M059J (cell line): ENCODE results near the gene NUCB1. TPM values are rescaled to one million over a fixed set of nuclear protein-coding genes. Genes with fewer than 3 reads are reported as not detected.
A peak's percentile ranks its signal among the peaks of the same experiment; 100 is the strongest.
"Not testable (repeated sequence)": the region's sequence is repeated elsewhere in the genome, so short reads cannot be mapped to it uniquely, and the experiment has no call there.

Experiments
- DNase-seq: peaks from one replicate; pipeline ENCODE4 v3.0.0-alpha.2; 2012; ENCODE audit warnings: low read depth
- total RNA-seq: library from RNA; depleted of rRNA; stranded (reverse); fragments of >200 nt; shearing (Covaris generic); gene quantifications from 2 replicates; pipeline ENCODE4 v1.2.3, GENCODE V29; 2014; rRNA removed

Gene NUCB1
- total RNA-seq = 236 and 301 TPM in 2 replicates

DNA sequence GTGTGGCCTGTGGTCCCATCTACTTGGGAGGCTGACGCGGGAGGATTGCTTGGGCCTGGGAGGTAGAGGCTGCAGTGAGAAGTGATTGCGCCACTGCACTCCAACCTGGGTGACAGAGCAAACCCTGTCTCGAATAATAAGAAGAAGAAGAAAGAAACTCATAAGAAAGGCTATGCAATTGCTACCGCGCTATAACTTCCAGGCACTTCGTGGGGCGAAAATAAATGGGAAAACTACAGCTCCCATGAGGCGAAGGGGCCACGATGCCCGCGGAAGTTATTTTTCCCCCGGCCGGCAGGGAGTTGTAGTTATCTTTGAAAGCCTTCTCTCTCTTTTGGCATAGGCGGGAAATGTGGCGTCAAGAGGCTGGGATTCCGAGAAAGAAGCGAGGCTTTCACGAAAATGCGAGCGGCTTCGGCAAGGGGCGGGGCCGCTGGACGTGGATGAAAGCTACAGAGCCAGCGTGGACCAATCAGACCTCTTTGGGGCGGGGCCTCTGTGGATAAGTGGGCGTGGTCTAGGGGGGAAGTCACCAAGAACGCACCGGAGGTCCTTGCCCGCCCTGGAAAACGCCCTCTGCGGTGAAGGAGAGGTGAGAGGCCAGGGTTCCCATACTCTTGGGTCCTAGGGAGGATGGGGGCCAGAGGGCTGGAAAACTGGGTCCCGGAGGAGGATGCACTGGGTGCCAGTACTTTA lies at the start of gene NUCB1:
NUCB1 (plus strand) TSS at position 532 of the 696 bp plus-strand sequence. CDS start 485 bp downstream, outside the sequence.
- DNase-seq = peak; percentile 99

DNA sequence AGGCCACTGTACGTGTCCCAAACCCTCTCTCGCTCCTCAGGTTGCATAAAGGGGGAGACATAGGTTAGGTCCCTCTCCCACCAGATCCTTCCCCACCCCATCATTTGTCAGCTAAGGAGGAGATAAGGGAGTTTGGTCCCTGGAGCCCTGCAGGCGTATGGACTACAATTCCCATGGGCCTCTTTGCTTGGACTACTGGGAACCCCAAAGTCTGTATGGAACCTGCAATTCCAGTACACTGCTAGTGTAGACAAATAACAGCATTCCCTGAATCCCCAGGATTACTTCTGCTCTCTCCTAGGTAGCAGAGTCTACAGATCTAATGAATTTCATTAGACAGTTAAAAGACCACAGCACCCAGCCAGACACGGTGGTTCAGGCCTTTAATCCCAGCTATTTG lies 47.8 kb upstream of the NUCB1 start:
- no peak for DNase-seq

DNA sequence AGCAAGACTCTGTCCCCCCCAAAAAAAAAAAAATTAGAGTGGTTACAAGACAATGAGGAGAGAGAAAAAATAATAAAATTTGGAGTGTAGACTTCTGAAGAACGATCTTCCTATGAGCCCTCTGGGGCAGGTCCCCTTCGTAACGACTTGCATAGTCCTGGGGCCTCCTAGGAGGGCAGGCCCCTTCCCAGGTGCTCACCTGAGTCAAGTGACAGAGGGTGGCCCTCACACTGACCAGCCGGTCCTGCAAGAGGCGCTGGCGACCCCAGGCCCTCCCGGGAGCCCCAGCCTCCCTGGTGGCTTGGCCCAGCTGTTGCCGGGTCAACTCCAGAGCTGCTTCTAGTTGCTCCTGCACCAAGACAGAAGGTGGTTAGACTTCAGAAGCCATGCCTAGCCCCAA lies 46.6 kb upstream of the NUCB1 start:
- DNase-seq = no peak

DNA sequence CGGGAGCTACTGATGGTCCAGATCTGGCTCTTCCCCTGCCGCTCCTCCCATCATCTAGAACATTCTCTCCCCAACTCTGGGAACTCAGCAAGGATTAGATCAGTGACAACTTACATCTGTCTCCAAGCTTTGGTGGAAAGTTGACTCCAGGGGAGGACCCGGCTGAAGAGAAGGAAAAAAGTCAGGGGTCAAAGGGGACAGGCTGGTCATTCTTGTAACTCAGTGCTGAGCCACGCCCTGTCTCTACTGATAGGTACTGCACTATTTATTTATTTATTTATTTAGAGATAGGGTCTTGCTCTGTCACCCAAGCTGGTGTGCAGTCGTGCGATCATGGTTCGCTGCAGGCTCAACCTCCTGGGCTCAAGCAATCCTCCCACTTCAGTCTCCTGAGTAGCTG lies 46.0 kb upstream of the NUCB1 start:
- DNase-seq = no peak

DNA sequence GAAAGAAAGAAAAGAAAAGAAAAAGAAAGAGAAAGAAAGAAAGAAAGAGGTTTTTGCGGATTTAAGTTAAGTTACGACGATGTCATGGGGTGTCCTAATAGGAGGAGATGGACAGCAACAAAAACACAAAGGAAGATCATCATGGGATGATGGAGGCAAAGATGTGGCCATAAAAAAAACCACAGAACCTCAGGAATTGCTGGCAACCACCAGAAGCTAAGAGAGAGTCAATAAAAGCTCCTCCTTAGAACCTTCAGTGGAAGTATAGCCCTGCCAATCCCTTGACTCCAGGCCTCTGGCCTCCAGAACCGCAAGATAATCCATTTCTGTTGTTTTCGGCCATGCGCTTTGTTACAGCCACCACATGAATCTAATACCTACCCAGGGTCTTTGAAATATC lies 43.2 kb upstream of the NUCB1 start:
- DNase-seq = peak; percentile 67

DNA sequence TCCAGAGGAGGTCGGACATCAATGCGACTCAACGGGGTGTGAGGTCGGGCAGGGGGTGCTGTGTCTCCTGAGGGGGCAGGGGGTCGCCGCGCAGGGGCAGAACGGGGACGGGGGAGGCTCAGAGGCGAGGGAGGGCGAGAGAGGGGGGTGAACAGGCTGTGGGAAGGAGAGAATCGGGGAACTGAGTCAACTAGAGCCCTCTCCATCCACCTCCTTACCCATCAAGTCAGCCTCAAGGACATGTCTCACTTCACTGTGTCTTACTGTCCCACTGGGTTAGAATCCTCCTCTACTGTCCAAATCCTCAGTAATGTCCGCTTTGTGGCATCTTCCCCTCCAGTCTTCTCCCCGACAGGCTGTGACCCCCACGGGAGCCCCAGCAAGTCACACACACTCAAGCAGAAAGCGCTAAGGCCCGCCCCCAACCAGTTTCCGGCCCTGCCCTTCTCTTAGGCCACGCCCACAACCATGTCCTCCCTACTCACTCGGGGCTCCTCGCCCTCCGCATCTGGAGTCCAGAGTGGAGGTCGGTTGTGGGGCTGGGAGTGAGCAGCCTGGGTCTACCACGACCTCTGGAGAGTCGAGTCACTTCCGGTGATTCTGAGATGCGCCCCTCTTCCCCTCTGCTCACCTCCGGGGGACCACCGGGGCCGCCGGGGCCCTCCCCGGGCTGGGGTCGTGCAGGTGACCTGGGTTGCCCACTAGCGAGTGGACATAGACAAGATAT lies 41.0 kb upstream of the NUCB1 start:
- no peak for DNase-seq

DNA sequence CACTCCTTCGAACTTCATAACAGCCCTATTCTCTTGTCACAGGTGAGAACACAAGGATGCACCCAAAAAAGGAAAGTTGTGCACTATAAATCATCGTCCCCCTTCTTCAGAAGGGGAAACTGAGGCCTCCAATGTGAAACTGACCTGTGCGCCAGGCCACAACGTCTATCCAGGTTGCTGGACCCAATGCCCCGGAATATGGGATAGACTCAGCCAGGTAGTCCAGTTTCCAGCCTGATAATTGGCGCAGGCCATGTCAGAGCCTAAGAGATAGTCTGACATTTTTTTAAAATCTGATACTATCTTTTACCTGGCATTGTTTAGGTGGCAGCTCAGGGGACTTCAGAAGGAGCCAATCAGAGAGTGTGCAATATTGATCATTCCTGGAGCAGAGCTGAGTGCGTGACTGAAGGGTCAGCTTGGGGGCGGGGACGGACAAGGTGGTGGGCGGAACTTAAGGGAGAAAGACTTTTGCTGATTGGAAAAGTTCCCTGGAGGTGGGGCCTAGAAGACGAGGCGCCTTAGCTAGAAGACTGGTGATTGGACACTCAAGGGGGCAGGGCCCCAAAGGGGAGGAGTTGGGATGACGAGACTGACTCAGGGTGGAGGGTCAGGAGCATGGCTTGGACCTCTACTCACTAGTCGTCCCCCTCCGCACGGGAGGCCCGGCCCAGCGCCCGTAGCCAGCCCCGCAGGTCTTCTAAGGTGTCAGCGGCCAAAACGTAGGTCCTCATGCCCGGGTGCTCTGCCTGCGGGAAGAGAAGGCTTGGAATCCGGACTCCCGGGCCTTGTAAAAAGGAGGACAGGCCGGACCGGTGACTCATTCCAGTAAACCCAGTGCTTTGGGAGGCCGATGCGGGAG lies 40.2 kb upstream of the NUCB1 start:
- DNase-seq = no peak

DNA sequence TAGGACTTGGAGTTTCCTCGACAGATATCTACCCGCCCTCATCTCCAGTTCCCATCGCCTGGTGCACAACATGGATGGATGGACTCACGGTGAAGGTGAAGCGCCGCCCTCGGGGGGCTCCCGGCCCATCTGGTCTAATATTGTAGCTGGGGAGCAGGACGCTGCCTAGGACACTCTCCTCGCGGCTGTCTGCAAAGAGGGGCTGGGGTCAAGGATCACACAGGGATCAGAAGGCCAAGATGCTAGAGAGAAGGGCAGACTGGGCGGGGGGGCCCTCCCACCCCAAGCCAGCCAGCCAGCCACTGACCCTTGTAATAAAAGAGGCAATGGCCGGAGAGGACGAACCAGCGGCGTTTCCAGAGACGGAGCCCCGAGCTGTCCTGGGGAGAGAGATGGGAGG lies 38.8 kb upstream of the NUCB1 start:
- DNase-seq = no peak

DNA sequence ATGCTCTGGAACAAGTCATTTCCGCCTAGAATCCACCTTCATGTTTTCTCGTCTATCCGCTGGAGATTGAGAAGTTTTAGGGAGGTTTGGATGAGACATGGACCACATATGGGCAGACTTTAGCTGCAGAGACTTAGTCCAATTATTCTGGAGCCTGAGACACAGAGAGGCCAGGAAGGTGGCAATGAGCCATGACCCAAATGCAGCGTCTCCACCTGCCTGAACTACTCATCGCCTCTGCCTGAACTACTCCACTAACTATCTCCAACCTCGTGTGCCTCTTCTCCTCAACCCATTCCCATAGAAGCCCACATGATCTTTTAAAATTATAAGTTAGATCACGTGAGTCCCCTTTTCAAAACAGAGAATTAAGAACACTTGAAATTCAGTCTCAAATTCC lies 37.3 kb upstream of the NUCB1 start:
- DNase-seq = no peak

DNA sequence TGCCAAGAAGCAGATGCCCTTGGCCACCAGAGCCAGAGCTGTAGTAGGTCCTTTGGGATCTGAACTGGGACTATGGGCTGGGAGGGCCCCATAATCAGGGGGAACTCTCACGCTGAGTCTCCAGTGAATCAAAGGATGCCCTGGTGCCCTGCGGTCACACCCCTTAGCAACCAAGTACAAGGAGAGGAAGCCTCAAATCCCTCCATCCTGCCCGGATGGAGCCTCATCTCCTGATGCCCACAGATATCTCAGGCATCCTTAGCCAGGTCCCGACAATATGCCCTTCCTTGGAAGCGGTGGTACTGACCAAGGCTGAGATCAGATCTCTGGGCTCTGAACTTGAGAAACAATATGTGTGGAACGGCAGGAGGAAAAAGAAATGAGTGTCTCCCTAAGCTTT lies 33.4 kb upstream of the NUCB1 start:
- DNase-seq = no peak

DNA sequence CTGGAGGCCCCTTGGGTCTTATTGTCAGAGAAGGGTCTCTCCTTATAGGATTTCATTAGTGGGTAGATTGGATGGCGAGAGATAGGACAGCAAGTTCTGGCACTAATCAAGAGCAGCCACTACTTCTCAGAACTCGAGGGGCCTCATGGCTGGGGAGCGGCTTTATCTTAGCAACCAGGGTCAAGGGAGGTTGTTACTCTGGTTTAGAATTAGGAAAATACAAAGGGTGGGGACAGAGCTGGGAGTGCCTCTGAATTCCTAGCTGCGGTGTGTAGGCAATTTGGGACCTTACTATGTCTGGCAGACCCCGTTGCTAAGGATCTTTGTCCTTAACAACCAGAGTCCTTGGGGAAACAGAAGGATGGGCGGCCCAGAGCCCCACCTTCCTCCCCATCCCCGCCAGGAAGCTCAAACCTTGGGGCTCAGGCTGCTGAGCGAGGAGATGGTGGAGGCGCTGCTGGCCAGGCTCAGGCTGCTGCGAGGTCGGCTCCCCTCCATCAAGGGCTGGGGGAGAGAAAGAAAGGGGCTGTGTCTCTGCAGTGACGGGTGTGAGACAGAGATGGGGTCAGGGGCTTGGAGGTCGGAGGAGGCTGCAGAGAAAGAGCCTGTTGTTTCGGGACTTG lies 32.9 kb upstream of the NUCB1 start:
- no peak for DNase-seq

DNA sequence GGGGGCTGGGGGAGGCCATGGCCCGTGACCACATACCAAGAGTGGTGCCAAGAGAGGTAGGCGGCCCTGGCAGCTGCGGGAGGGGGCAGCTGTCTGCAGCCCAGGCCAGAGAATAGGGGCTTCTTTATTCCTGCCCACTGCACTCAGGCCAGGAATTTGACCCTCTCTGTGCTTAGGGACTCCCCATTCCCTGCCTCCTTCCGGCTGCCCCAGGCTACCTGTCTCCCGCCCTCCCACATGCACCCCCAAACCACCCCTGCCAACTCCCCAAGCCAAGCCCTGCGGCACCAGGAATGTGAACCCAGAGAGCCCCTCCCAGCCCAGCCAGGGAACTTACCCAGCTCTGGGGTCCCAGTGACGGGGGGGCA lies 32.4 kb upstream of the NUCB1 start:
- DNase-seq = no peak

DNA sequence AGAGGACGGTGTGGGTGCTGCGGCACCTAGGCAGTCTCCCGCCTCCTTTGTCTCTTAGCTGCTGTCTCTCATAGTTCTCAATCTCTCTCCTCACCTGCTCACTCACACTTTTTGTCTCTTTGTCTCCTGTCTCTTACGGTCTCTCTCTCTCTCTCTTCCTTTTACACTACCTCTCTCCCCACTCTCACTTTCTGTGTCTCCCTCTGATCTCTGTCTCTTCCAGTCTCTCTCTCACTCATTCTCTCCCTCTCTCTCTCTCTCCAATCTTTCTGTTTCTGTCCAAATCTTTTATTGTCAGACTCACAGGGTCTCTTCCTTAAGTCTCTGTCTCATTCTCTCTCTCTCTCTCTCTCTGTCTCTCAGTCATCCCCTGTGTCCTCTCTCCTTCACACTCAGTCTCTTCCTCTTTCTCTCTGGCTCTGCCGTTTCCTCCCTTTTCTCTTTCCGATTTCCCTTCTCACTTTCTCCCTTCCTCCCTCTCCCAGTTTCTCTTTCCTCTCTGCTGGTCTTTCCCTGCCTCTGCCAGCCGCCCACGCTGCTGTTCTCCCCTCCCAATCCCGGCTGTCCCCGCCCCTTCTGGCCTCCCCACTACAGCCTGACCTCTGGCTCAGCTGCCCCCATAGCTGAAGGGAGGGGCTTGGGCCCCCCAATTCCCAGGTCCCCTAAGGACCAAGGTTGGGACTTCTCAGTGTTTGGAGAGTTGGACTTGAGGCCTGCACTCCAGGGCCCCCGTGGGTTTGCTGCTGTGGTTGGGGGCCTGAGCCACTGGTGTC lies 31.8 kb upstream of the NUCB1 start, which contains the start of gene PLEKHA4:
PLEKHA4 (minus strand) TSS at position 504 of the 773 bp plus-strand sequence. CDS start 997 bp downstream, outside the sequence.
- DNase-seq = peak; percentile 60

DNA sequence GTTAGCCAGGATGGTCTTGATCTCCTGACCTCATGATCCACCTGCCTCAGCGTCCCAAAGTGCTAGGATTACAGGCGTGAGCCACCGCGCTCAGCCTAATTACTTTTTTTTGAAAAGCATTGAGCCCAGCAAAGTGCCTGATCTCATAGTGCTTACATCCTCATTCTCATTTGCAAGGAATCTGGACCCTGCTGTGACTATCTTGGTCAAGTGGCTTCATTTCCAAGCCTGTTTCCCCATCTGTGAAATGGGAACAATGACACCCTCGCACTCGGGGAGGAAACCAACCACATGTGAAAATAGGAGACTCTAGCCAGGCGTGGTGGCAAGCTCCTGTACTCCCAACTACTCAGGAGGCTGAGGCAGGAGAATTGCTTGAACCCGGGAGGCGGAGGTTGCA lies 30.1 kb upstream of the NUCB1 start:
- no peak for DNase-seq

DNA sequence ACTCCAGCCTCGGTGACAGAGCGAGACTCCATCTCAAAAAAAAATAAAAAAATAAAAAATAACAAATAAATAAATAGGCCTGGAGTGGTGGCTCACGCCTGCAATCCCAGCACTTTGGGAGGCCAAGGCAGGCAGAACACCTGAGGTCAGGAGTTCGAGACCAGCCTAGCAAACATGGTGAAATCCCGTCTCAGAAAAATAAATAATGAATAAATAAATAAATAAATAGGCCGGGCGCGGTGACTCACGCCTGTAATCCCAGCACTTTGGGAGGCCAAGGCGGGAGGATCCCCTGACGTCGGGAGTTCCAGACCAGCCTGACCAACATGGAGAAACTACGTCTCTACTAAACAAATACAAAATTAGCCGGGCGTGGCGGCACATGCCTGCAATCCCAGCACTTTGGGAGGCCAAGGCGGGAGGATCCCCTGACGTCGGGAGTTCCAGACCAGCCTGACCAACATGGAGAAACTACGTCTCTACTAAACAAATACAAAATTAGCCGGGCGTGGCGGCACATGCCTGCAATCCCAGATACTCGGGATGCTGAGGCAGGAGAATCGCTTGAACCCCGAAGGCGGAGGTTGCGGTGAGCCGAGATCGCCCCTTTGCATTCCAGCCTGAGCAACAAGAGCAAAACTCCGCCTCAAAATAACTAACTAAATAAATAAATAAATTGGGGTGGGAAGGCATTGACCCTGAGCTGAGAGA lies 28.5 kb upstream of the NUCB1 start:
- not testable (repeated sequence) for DNase-seq

DNA sequence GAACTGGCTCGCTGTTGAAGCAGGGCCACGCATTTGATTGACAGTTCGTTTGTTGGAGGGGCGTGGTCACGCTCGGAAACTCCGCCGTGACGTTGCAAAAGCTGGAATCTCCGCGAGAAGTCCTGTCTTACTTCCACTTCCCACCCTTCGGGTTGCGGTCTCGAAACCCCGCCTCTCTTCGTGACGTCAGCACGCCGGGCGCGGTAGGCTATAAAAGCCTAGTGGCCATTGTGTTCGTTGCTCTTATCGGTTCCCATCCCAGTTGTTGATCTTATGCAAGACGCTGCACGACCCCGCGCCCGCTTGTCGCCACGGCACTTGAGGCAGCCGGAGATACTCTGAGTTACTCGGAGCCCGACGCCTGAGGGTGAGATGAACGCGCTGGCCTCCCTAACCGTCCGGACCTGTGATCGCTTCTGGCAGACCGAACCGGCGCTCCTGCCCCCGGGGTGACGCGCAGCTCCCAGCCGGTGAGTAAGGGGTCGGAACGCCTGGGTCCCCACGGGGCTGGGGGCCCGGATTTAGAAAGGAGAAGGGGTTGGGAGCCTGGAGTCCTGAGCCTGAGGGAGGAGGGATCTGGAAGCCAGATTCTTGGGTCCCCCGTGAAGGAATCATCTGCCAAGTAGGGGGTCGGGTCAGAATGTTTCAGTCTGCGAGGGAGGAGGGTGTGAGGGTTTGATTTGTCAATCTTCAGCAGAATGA lies 27.8 kb upstream of the NUCB1 start, which contains the start of gene PPP1R15A:
PPP1R15A (plus strand) TSS at position 240 of the 702 bp plus-strand sequence. CDS start 813 bp downstream, outside the sequence.
- DNase-seq = peak; percentile 96

DNA sequence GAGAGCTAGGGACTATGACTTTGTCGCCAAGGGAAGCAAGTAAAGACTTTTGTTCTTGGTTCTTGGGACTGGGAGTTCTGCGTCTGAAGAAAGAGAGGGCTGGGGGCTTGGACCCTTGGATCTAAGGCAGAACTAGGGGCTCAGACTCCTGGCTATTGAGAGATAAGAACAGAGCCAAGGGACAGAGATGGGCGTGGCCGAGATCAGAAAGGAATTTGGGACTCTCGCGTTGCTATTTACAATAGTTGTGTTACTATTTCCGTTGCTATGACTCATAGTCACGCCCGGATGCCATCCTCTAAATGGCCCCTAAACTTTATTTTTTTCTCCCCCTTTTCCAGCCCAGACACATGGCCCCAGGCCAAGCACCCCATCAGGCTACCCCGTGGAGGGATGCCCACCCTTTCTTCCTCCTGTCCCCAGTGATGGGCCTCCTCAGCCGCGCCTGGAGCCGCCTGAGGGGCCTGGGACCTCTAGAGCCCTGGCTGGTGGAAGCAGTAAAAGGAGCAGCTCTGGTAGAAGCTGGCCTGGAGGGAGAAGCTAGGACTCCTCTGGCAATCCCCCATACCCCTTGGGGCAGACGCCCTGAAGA lies 27.1 kb upstream of the NUCB1 start:
- DNase-seq = peak; percentile 97

DNA sequence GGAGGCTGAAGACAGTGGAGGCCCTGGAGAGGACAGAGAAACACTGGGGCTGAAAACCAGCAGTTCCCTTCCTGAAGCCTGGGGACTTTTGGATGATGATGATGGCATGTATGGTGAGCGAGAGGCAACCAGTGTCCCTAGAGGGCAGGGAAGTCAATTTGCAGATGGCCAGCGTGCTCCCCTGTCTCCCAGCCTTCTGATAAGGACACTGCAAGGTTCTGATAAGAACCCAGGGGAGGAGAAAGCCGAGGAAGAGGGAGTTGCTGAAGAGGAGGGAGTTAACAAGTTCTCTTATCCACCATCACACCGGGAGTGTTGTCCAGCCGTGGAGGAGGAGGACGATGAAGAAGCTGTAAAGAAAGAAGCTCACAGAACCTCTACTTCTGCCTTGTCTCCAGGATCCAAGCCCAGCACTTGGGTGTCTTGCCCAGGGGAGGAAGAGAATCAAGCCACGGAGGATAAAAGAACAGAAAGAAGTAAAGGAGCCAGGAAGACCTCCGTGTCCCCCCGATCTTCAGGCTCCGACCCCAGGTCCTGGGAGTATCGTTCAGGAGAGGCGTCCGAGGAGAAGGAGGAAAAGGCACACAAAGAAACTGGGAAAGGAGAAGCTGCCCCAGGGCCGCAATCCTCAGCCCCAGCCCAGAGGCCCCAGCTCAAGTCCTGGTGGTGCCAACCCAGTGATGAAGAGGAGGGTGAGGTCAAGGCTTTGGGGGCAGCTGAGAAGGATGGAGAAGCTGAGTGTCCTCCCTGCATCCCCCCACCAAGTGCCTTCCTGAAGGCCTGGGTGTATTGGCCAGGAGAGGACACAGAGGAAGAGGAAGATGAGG lies 26.4 kb upstream of the NUCB1 start:
- DNase-seq = no peak
